Naive thymus-derived CD4-positive, alpha-beta T cell (primary cell): ENCODE results near the gene DAPP1. TPM values are rescaled to one million over a fixed set of nuclear protein-coding genes. Genes with fewer than 3 reads are reported as not detected.

ENCODE experiments used
- polyA plus RNA-seq, 2 donors: library from polyadenylated mRNA; unstranded; fragments of 300-500 nt; fragmentation: Illumina TruSeq; gene quantifications; one replicate each; pipeline ENCODE4 v1.2.3, GENCODE V29; 2021
- total RNA-seq, 6 experiments: library from RNA in 5 of 6; stranded (reverse) in 5 of 6; gene quantifications; 1 replicate in 5 of 6; 2 replicates in 1 of 6; pipeline ENCODE4 v1.2.3 and lab custom pipeline; 2021 to 2026

The DAPP1 gene
- total and polyA plus RNA-seq, 7 experiments from 2014 or later = 10.9 to 49.6 (median 20.7) TPM

Other genes with a start within 250 kb of the DAPP1 start
- under 1 TPM in 2 of 5 experiments, not detected in 3; 0.51 to 0.76 TPM for gene MTTP, start 242.0 kb upstream of the DAPP1 start, total RNA-seq
- gene MTTP, start 242.0 kb upstream of the DAPP1 start, polyA plus RNA-seq = not detected
- gene C4orf54, start 159.0 kb upstream of the DAPP1 start, total RNA-seq = not detected
- not detected for gene C4orf54, start 159.0 kb upstream of the DAPP1 start, polyA plus RNA-seq
- 10 to 100 TPM; 20.1 to 32.6 (median 27.4) TPM for gene LAMTOR3, start 77.6 kb downstream of the DAPP1 start, total RNA-seq
- gene LAMTOR3, start 77.6 kb downstream of the DAPP1 start, polyA plus RNA-seq = 10 to 100 TPM; 36.5 to 37.0 TPM
- gene DNAJB14, start 129.8 kb downstream of the DAPP1 start, total RNA-seq = 10 to 100 TPM; 49.7 to 80.5 (median 54.2) TPM
- gene DNAJB14, start 129.8 kb downstream of the DAPP1 start, polyA plus RNA-seq = 10 to 100 TPM; 51.1 to 60.4 TPM
- 100 to 1,000 TPM in 3 of 5 experiments, 10 to 100 TPM in 2; 82.2 to 407 (median 123) TPM for gene H2AZ1, start 133.4 kb downstream of the DAPP1 start, total RNA-seq
- gene H2AZ1, start 133.4 kb downstream of the DAPP1 start, polyA plus RNA-seq = 100 to 1,000 TPM; 381 to 414 TPM